NCI-H146 treated with DMSO at 0.1 percent for 48 hours (cell line): ENCODE measurements around the gene WT1.
"Not testable (repeated sequence)": the region's sequence is repeated elsewhere in the genome, so short reads cannot be mapped to it uniquely, and the experiment has no call there.

Experiments
- DNase-seq: peaks from one replicate; lab custom pipeline; 2025; ENCODE audit not compliant: unreplicated experiment; lab: John Stamatoyannopoulos, UW

The WT1 gene

DNA sequence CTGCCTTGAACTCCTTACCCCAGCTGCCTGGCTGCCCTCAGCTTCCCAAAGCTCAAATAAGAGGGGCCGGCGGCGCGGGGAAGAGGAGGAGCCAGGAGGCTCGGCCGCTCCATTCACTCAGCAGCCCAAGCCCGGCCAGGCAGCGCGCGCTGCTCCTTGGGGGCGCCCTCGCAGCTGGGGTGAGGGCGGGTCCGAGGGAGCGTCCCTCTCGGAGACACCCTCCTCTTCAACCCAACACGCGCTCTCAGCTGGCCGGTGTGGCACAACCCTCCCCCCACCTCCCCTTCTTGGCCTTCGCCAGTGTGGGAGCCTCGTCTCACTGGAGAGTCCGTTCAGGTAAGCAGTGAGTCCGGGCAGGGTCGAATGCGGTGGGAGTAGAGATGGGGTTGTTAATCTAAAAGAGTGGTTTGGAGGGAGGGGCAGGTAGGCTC is at the start of gene WT1:
Gene WT1 (minus strand): TSS at position 29 of the 431 bp plus-strand sequence.
- no peak for DNase-seq

DNA sequence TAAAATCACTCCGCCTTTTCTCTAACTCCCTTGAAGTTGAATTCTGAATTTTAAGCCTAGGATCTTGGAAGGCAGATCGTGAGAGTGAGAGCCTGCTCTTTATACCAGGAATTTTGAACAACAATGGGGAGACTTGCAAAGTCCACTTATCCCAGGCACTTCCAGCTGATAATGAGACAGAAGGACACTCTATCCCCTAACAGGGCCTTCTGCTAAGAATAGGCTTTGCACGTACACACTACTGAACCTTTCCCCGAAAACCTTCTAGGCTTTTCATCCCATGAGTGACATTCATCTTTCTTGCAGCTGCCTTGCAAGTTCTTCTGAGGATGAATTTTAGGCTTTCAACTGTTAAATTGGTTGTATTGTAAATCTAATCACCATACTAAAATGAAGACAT is 44.0 kb upstream of the WT1 start:
- no peak for DNase-seq

DNA sequence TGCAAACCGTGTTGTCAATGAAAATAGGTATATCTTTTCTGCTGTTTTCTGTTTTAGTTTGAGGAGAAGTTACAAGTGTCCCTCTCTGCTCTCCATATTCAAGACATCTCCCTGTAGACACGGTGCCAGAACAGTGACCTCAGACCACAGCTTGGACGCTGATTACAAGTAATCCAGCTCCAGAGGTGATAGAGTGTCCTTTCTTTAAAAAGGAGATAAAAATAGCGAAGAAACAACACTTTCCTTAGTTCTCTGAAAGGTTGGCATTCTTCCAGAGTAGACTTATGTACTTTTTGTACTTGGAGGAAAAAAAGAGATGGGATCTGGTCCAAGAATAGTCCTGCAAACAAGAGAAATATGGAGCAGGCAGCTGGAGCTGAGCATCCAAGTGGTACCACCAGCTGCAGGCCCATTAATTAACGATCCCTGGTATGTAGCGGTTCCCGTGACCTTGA is 43.0 kb upstream of the WT1 start:
- no peak for DNase-seq

DNA sequence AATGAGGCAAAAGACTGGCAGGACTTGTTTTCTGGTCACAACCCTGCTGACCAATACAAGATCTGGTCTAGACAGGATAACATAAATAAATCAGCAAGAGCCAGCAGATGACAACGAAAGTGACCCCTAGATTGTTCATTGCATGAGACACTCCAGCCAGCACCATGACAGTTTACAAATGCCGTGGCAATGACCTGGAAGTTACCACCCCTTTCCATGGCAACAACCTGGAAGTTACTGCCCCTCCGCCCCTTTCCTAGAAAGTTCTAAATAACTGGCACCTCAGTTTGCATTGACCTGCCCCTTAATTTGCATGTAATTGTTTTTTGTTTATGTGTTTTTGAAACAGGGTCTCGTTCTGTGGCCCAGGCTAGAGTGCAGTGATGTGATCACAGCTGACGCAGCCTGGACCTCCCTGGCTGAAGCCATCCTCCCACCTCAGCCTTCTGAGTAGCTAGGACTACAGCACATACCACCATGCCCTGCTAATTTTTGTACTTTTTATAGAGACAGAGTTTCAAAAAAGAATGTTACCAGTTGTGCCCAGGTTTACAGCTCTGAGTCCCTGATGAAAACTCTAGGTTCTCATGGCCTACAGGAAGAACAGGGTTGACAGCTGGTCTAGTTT is 38.1 kb upstream of the WT1 start:
- no peak for DNase-seq

DNA sequence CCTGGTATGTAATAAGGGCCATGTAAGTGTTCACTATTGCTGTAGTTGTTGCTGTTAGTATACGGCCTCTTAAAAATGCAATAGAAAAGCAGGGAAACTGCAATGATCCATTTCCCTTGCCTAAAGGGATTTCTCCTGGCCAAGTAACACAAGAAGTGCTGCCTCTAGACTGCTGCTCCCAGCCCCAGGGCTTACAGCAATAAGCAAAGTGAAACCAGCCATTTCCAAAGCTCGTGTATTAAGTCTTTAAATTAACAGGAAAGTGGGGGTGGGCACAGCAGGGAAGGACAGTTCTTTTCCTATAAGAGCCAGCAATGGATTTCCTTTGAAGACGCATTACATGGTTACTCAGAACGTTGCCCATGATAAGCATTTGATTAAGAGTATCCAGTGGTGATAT is 36.9 kb upstream of the WT1 start:
- DNase-seq: no peak

DNA sequence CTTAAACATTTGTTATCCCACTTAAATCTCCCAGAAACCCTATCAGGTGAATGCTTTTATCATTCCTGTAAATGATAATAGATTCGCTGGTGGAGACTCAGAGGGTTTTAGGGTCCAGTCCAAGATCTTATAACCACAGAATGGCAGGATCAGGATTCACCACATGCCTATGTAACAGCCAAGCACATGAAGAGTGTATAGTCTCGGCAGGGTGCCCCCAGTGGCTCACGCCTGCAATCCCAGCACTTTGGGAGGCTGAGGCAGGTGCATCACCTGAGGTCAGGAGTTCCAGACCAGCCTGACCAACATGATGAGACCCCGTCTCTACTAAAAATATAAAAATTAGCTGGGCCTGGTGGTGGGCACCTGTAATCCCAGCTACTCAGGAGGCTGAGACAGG is 36.2 kb upstream of the WT1 start:
- DNase-seq: not testable (repeated sequence)

DNA sequence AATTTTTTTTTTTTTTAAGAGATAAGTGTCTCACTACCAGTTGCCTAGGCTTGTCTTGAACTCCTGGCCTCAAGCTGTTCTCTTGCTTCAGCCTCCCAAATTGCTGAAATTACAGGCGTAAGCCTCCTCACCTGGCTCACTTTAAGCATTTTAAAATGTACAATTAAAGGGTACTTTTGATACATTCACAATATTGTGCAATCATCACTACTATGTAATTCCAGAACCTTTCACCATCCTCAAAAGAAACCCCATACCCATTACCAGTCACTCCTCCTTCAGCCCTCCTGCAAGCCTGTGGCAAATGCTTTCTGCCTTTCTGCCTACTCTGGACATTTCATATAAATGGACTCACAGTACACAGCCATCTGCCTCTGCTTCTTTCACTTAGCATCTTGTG is 34.5 kb upstream of the WT1 start:
- no peak for DNase-seq

GRCh38 chr11:32466279-32466915 is 31.1 kb upstream of the WT1 start:
- DNase-seq: no peak

- no peak for DNase-seq
Measured at GRCh38 chr11:32464078-32464477, 28.7 kb upstream of the WT1 start.

- DNase-seq: no peak
Measured at GRCh38 chr11:32462011-32462690, 26.8 kb upstream of the WT1 start.

GRCh38 chr11:32456864-32457263 is 21.5 kb upstream of the WT1 start:
- no peak for DNase-seq

DNA sequence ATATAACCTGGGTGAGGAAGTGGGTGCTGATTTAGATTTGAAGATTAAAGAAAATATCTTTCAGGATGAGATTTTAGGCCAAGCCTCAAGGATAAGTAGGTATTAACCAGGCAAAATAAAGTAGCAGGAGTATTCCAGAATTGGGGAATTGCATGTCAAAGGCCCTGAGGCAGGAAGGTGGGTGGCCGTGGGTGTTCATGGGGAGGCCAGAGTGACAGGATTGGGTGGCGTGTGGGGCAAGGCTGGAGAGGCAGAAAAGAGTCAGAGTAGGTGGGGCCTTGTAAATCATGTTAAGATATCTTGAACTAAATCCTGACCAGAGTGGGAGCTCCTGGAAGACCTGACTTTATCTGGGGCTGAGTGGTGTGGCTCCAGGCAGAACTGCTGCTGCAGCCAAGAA is 19.7 kb upstream of the WT1 start:
- no peak for DNase-seq

DNA sequence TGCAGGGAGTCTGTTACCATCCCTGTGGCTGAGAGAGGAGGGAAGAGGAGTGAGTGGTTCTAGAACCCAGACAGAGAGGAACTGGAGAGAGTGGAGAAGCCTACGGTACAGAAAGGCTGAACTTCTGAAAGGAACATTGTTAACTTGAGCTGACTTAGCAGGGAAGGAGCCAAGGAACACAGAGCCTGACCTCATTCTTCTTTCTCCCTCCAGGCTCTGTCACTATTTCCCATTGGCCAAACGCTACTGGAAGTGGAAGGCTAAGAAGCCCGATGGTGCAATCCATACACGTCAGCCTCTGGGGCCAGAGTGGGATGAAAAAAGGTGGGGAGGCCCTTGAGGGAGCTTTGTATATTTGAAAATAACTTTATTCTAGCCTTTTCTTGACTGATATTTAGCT is 16.5 kb upstream of the WT1 start:
- no peak for DNase-seq

DNA sequence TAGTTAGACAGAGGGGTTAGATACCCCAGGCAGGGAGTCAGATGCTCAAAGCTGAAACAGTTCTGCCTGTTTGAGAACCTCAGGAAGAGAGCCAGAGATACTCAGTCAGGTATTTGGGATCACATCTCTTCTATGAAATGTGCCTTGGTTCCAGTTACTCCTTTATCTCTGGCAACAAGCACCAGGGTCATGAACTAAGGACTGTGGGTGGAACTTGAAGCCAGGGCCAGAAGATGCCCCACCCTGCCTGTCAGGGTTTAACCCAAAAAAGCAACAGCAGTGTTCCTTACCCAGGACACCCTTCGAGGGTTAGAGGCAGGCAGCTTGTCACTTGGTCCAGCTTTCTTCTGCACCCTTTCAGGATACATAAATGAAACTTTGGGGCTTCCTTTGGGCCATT is 15.0 kb upstream of the WT1 start:
- DNase-seq: no peak

DNA sequence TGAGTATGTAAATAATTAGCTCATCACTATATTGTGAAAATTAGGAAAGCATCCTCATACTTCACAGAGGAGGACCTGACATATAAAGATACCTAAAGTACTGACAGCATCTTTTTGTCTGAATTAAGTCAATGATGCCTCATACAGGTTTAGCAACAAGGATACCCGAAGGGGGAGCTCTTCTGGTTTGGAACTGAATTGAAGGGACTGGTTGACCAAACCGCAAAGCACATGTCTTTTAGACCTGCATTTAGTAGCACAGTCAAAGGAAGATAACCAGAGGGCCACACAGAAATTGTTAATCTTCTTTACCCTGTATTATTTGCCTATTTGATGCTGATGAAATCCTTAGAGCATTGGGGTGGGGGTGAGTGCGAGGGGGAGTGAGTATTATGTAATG is 12.9 kb upstream of the WT1 start:
- DNase-seq: no peak

GRCh38 chr11:32447252-32447651 is 11.9 kb upstream of the WT1 start:
- no peak for DNase-seq

- DNase-seq: no peak
Measured at GRCh38 chr11:32446227-32446626, 10.9 kb upstream of the WT1 start.

DNA sequence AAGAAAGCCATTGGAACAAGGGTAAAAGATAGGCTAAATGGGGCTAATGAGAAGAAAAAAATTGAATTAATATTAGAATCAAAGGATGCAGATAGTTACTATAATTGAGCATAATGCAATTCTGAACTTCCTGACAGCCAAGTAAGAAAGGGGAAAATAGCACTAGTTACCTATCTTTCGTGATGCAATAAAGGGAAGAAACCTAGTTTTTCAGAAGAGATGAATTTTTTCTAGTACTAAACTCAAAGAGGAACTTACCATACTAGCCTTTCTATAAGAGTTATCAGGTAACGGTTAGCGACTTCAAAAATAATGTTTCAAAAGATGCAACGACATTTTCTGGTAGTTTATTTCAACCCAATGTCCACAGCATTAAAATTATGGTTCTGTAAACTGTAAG is 8.8 kb upstream of the WT1 start:
- DNase-seq: no peak

DNA sequence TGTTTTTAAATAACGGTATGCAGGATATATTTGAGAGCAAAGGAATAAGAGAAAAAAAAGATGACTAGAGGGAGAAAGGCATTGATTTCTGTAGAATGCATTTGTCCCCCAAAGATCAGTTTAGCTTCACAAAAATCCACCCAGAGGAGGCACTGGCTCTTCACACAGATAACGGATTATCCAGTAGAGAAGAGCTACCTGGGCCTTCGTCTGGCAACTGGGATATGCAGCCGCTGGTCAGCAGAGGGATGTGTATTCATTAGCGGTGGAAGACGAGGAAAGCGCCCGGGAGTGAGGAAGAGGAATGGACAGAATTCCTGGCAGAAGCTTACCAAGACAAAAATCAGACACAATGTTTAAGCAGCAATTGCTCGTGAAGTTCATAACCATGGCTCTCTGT is 5.6 kb upstream of the WT1 start:
- DNase-seq: no peak

- no peak for DNase-seq
Measured at GRCh38 chr11:32440312-32440908, 5.1 kb upstream of the WT1 start.

- DNase-seq: no peak
Measured at GRCh38 chr11:32439501-32440210, 4.3 kb upstream of the WT1 start.
